Measurements from ENCODE around the gene HIP1R. TPM values are rescaled to one million over a fixed set of nuclear protein-coding genes. Genes with fewer than 3 reads are reported as not detected.

Gene HIP1R
- total and polyA plus RNA-seq, 7 donors, result 4.2 to 77.4 (median 15.2) TPM

DNA sequence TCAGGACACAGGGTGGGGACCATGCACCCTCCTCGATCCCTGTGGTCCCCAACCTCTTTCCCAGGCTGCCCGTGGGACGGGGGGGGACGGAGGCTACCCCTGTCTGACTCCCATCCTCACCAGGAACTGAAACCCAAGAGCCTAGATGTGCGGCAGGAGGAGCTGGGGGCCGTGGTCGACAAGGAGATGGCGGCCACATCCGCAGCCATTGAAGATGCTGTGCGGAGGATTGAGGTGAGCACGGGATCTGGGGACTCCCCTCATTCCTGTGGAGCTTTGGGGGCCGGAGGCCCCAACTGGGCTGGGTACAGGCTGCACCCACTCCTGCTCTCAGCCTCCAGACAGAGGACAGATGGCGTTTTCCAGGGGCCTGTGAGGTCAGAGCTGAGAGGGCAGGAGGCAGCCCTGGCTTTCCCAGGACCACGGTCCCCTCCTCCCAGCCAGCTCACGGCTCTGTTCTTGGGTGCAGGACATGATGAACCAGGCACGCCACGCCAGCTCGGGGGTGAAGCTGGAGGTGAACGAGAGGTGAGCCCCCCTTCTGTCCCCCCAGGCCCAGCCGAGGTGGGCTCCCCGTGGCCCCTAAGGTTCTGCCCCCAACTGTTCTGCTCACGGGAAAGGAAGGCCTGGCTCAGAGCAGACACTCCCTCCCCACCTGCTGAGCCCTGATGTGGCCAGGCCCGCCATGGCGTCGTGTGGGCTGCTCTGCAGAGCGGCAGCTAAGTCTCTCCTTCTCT, 24.2 kb downstream of the HIP1R start:
- TF ChIP-seq EP300 (IDR thresholded peaks at IDR 0.05), result no peak
- TF ChIP-seq, protein P1, sequence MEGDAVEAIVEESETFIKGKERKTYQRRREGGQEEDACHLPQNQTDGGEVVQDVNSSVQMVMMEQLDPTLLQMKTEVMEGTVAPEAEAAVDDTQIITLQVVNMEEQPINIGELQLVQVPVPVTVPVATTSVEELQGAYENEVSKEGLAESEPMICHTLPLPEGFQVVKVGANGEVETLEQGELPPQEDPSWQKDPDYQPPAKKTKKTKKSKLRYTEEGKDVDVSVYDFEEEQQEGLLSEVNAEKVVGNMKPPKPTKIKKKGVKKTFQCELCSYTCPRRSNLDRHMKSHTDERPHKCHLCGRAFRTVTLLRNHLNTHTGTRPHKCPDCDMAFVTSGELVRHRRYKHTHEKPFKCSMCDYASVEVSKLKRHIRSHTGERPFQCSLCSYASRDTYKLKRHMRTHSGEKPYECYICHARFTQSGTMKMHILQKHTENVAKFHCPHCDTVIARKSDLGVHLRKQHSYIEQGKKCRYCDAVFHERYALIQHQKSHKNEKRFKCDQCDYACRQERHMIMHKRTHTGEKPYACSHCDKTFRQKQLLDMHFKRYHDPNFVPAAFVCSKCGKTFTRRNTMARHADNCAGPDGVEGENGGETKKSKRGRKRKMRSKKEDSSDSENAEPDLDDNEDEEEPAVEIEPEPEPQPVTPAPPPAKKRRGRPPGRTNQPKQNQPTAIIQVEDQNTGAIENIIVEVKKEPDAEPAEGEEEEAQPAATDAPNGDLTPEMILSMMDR (IDR thresholded peaks at IDR 0.05), result no peak
- no peak for TF ChIP-seq POLR2AphosphoS5 (IDR thresholded peaks at IDR 0.05)
- no peak for TF ChIP-seq POLR2A (IDR thresholded peaks at IDR 0.05)
- Histone ChIP-seq H3K27me3 (no peaks in the 10 kb centered on the region), H3K36me3 (no peaks in the 10 kb centered on the region)

DNA sequence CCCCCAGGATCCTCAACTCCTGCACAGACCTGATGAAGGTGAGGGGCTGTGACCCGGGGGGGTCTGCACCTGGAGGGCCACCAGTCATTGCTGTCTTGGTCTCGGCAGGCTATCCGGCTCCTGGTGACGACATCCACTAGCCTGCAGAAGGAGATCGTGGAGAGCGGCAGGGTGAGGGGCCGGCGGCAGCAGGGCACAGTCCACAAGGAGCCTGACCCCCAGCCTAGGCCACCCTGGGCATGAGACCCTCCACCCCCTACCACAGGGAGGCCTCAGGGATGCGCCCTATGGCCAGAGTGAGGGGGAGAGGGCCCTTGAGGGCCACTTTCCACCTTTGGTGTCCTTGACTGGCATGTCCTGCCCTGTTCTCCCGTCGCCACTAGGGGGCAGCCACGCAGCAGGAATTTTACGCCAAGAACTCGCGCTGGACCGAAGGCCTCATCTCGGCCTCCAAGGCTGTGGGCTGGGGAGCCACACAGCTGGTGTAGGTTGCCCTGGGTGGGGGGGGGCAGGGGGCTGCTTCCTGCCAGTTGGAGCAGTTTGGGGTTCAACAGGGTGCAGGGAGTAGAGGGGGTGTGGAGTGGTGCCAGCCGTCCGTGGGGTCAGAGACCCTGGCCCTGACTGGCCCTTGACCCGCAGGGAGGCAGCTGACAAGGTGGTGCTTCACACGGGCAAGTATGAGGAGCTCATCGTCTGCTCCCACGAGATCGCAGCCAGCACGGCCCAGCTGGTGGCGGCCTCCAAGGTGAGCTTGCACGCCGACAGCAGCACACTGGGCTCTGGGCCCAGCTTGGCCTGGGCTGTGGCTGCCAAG, 25.0 kb downstream of the HIP1R start:
- no peaks in the 10 kb centered on the region for H3K9me3 ChIP-seq
- TF ChIP-seq POLR2AphosphoS5 (IDR thresholded peaks at IDR 0.05), result no peak
- TF ChIP-seq, protein P1 (IDR thresholded peaks at IDR 0.05), result peak; percentile 91 to 97 (median 95)
- peak overlapping the region in 2 of 4 donors; percentile 14 to 62 for H3K27ac ChIP-seq
- peaks cover 0 to 10% (median 8%) of the 10 kb centered on the region in 4 donors for H3K4me1 ChIP-seq
- no peaks in the 10 kb centered on the region for H3K36me3 ChIP-seq
- no peaks in the 10 kb centered on the region for H3K27me3 ChIP-seq
- peak; percentile 92 for DNase-seq
- 37 to 47% methylated on average over 28 of the region's 28 CpGs for WGBS, 2 donors
- no peak overlapping the region for H3K4me3 ChIP-seq
- intact Hi-C loops (cut with DNase I), result loop anchor here (1.0 to 2.0 kb wide), 2 partner anchors 92 to 377 kb away; no protein-coding TSS in a partner anchor

More for the DNA sequence above, 24.2 kb downstream of the HIP1R start:
- intact Hi-C loops (cut with DNase I), result loop anchor here (1.0 to 2.0 kb wide), 2 partner anchors 93 to 377 kb away; no protein-coding TSS in a partner anchor
- no peak overlapping the region for H3K4me3 ChIP-seq
- peaks cover 0 to 10% (median 8%) of the 10 kb centered on the region in 4 donors for H3K4me1 ChIP-seq
- DNase-seq, result no peak
- H3K9me3 ChIP-seq, result no peaks in the 10 kb centered on the region
- WGBS, 2 donors, result 87 to 89% methylated on average over 26 of the region's 26 CpGs
- H3K27ac ChIP-seq, result no peak overlapping the region

DNA sequence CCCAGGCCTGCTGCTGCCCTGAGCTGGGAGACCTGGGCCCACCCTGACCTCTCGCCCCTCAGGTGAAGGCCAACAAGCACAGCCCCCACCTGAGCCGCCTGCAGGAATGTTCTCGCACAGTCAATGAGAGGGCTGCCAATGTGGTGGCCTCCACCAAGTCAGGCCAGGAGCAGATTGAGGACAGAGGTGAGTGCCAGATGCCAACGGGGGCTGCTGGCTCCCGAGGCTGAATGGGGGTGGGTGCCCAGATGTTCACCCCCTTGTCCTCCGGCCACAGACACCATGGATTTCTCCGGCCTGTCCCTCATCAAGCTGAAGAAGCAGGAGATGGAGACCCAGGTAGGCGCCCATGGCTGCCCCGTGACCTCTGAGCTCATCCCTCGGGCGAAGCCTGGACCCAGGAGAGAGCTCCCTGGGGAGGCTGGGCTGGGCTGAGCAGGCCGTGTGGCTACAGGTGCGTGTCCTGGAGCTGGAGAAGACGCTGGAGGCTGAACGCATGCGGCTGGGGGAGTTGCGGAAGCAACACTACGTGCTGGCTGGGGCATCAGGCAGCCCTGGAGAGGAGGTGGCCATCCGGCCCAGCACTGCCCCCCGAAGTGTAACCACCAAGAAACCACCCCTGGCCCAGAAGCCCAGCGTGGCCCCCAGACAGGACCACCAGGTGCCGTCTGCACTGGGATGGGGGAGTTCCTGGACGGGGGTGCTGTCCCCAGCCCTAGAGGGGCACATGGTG, 25.8 kb downstream of the HIP1R start:
- intact Hi-C loops (cut with DNase I), result loop anchor here (1.0 to 2.0 kb wide), 2 partner anchors 91 to 376 kb away; no protein-coding TSS in a partner anchor
- DNase-seq, result no peak
- TF ChIP-seq, protein P1 (IDR thresholded peaks at IDR 0.05), result no peak
- TF ChIP-seq POLR2AphosphoS5 (IDR thresholded peaks at IDR 0.05), result no peak
- TF ChIP-seq POLR2A (IDR thresholded peaks at IDR 0.05), result no peak
- no peak for TF ChIP-seq EP300 (IDR thresholded peaks at IDR 0.05)
- Histone ChIP-seq H3K27ac (peak overlapping the region in 2 of 4 donors; percentile 14 to 64), H3K4me3 (no peak overlapping the region), H3K27me3 (no peaks in the 10 kb centered on the region), H3K9me3 (no peaks in the 10 kb centered on the region), H3K4me1 (peaks cover 0 to 10% (median 8%) of the 10 kb centered on the region in 4 donors), H3K36me3 (peaks cover 0 to 5% (median 0%) of the 10 kb centered on the region in 4 donors)
- WGBS, 2 donors, result 84 to 90% methylated on average over 23 of the region's 23 CpGs

DNA sequence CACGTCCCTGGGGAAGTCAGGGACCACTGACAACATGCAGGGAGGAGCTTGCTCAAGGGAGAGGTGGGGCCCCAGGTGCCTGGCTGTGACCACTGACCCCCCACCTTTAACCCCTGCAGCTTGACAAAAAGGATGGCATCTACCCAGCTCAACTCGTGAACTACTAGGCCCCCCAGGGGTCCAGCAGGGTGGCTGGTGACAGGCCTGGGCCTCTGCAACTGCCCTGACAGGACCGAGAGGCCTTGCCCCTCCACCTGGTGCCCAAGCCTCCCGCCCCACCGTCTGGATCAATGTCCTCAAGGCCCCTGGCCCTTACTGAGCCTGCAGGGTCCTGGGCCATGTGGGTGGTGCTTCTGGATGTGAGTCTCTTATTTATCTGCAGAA, 26.3 kb downstream of the HIP1R start:
- TF ChIP-seq POLR2AphosphoS5 (IDR thresholded peaks at IDR 0.05) (no peak), EP300 (IDR thresholded peaks at IDR 0.05) (no peak), POLR2A (IDR thresholded peaks at IDR 0.05) (no peak)
- TF ChIP-seq, protein P1 (IDR thresholded peaks at IDR 0.05), result no peak
- Histone ChIP-seq H3K4me1 (peaks cover 0 to 10% (median 8%) of the 10 kb centered on the region in 4 donors), H3K36me3 (peaks cover 0 to 9% (median 1%) of the 10 kb centered on the region in 4 donors), H3K9me3 (no peaks in the 10 kb centered on the region), H3K27ac (peak overlapping the region in 1 of 4 donors; percentile 64), H3K27me3 (no peaks in the 10 kb centered on the region), H3K4me3 (no peak overlapping the region)
- intact Hi-C loops (cut with DNase I), result loop anchor here (2.0 kb wide), 1 partner anchor 375 kb away; no protein-coding TSS in a partner anchor
- 71 to 80% methylated on average over 5 of the region's 5 CpGs for WGBS, 2 donors
- no peak for DNase-seq

Measured in sigmoid colon (tissue), 7 donors.